IMR-90 (cell line): ENCODE data around the gene EPN2. TPM values are rescaled to one million over a fixed set of nuclear protein-coding genes. Genes with fewer than 3 reads are reported as not detected.

Experiments used
- ATAC-seq: fragments of 200-7000 bp; cut with Tn5 transposase; 2 replicates; pipeline ENCODE4 v1.9.1; 2020; ENCODE audit warnings: low read depth, mild to moderate bottlenecking, moderate library complexity
- BruUV-seq: library from RNA; stranded (reverse); fragments of 400-500 nt; replicated peaks from 2 replicates; lab custom pipeline; 2021; lab: Mats Ljungman, UMichigan
- CTCF ChIA-PET: fragments of 300-600 bp; formaldehyde crosslinking; extraction: SDS; loops from one replicate; lab custom pipeline; 2021; ENCODE audit warnings: antibody characterized with exemption; lab: Yijun Ruan, JAX
- POLR2A ChIA-PET: fragments of 300-600 bp; sonication (Branson Sonifier 250); formaldehyde crosslinking; loops from one replicate; lab custom pipeline; 2022; ENCODE audit warnings: antibody characterized with exemption; ENCODE audit not compliant: unreplicated experiment; lab: Charles Lee
- DNase-seq: peaks from one replicate; pipeline ENCODE4 v3.0.0; 2013
- H2AFZ ChIP-seq: replicated peaks from 2 replicates; pipeline ENCODE3; 2013; ENCODE audit warnings: low read length, mild to moderate bottlenecking; ENCODE audit not compliant: poor library complexity
- H2AK5ac ChIP-seq: 2 replicates; pipeline ENCODE4 v1.6.1; 2013; ENCODE audit warnings: low read depth, low read length, inconsistent platforms
- H2AK9ac ChIP-seq: replicated peaks from 2 replicates; pipeline ENCODE3; 2013; ENCODE audit warnings: mild to moderate bottlenecking, low read depth, low read length, moderate library complexity; ENCODE audit not compliant: poor library complexity
- H2BK120ac ChIP-seq: 2 replicates; pipeline ENCODE4 v1.6.1; 2013; ENCODE audit warnings: low read depth, low read length, inconsistent platforms
- H2BK15ac ChIP-seq: 3 replicates; pipeline ENCODE4 v1.6.1; 2013; ENCODE audit warnings: low read depth, low read length, inconsistent platforms
- H2BK20ac ChIP-seq: 2 replicates; pipeline ENCODE4 v1.6.1; 2013; ENCODE audit warnings: low read depth, mild to moderate bottlenecking, inconsistent platforms, low read length, moderate library complexity
- H2BK5ac ChIP-seq: 2 replicates; pipeline ENCODE4 v1.6.1; 2013; ENCODE audit warnings: mild to moderate bottlenecking, low read depth, low read length, inconsistent platforms; ENCODE audit not compliant: poor library complexity, severe bottlenecking
- H3K14ac ChIP-seq: replicated peaks from 2 replicates; pipeline ENCODE4 v1.6.1; 2013; ENCODE audit warnings: low read depth, low read length, inconsistent platforms
- H3K18ac ChIP-seq: 2 replicates; pipeline ENCODE4 v1.6.1; 2013; ENCODE audit warnings: low read depth, low read length, control low read depth
- H3K23ac ChIP-seq: 2 replicates; pipeline ENCODE4 v1.6.1; 2013; ENCODE audit warnings: low read depth, low read length, inconsistent platforms
- H3K27ac ChIP-seq: 2 replicates; pipeline ENCODE4 v1.5.1; 2013; ENCODE audit warnings: mild to moderate bottlenecking, control low read depth, low read length; ENCODE audit not compliant: insufficient read depth
- H3K27me3 ChIP-seq: 2 replicates; pipeline ENCODE4 v1.6.1; 2013; ENCODE audit warnings: low read length; ENCODE audit not compliant: control insufficient read depth, insufficient read depth
- H3K36me3 ChIP-seq: 2 replicates; pipeline ENCODE4 v1.6.1; 2013; ENCODE audit warnings: low read length, mixed read lengths; ENCODE audit not compliant: control insufficient read depth, insufficient read depth
- H3K4ac ChIP-seq: 2 replicates; pipeline ENCODE4 v1.6.1; 2013; ENCODE audit warnings: low read depth, low read length, inconsistent platforms
- H3K4me1 ChIP-seq: 2 replicates; pipeline ENCODE4 v1.6.1; 2013; ENCODE audit warnings: low read length, mixed read lengths; ENCODE audit not compliant: control insufficient read depth, insufficient read depth
- H3K4me2 ChIP-seq: 2 replicates; pipeline ENCODE4 v1.6.1; 2013; ENCODE audit warnings: low read depth, mild to moderate bottlenecking, control low read depth, low read length, moderate library complexity
- H3K4me3 ChIP-seq: 2 replicates; pipeline ENCODE4 v1.5.1; 2013; ENCODE audit warnings: low read depth, mild to moderate bottlenecking, control low read depth, low read length, moderate library complexity; ENCODE audit not compliant: insufficient read depth
- H3K56ac ChIP-seq: 2 replicates; pipeline ENCODE4 v1.6.1; 2013; ENCODE audit warnings: low read length, inconsistent platforms; ENCODE audit not compliant: insufficient read depth; ENCODE audit errors: extremely low read depth
- H3K79me1 ChIP-seq, 2 experiments: 2 replicates each; pipeline ENCODE4 v1.6.1; 2013; ENCODE audit warnings: low read length in 2 of 2, inconsistent platforms in 1 of 2, low read depth in 1 of 2
- H3K9ac ChIP-seq: 2 replicates; pipeline ENCODE4 v1.6.1; 2013; ENCODE audit warnings: low read depth, low read length, control low read depth
- H3K9me1 ChIP-seq: 2 replicates; pipeline ENCODE4 v1.6.1; 2013; ENCODE audit warnings: low read length, inconsistent platforms; ENCODE audit not compliant: insufficient read depth
- H3K9me3 ChIP-seq: 2 replicates; pipeline ENCODE4 v1.6.1; 2013; ENCODE audit warnings: low read length; ENCODE audit not compliant: control insufficient read depth, insufficient read depth
- H4K20me1 ChIP-seq: 2 replicates; pipeline ENCODE4 v1.6.1; 2013; ENCODE audit warnings: low read length, inconsistent platforms; ENCODE audit not compliant: insufficient read depth
- H4K5ac ChIP-seq: 2 replicates; pipeline ENCODE4 v1.6.1; 2013; ENCODE audit warnings: mild to moderate bottlenecking, low read depth, low read length, control low read depth
- H4K8ac ChIP-seq, 2 experiments: 2 replicates each; pipeline ENCODE4 v1.6.1; 2013; ENCODE audit warnings: low read depth in 2 of 2, low read length in 2 of 2, control low read depth in 1 of 2, inconsistent platforms in 1 of 2
- H4K91ac ChIP-seq: 2 replicates; pipeline ENCODE4 v1.6.1; 2013; ENCODE audit warnings: low read depth, low read length, inconsistent platforms; ENCODE audit not compliant: insufficient read depth
- BHLHE40 ChIP-seq: fragments of 150-350 bp; IDR thresholded peaks from 2 replicates; pipeline ENCODE4 v1.6.1; 2016; ENCODE audit warnings: mild to moderate bottlenecking, low read depth, low read length
- CEBPB ChIP-seq: IDR thresholded peaks from 2 replicates; pipeline ENCODE4 v1.6.1; 2012; ENCODE audit warnings: low read depth, low read length, improper control_type of control experiment
- CHD1 ChIP-seq: IDR thresholded peaks from 2 replicates; pipeline ENCODE4 v1.6.1; 2012; ENCODE audit warnings: low read depth, low read length, improper control_type of control experiment
- FOS ChIP-seq: fragments of 150-350 bp; IDR thresholded peaks from 2 replicates; pipeline ENCODE4 v1.6.1; 2016; ENCODE audit warnings: low read depth, low read length
- MAFK ChIP-seq: IDR thresholded peaks from 2 replicates; pipeline ENCODE4 v1.6.1; 2012; ENCODE audit warnings: low read depth, low read length, improper control_type of control experiment
- MAZ ChIP-seq: IDR thresholded peaks from 2 replicates; pipeline ENCODE4 v1.6.1; 2012; ENCODE audit warnings: low read depth, mild to moderate bottlenecking, low read length, improper control_type of control experiment, moderate library complexity, borderline replicate concordance
- MXI1 ChIP-seq: IDR thresholded peaks from 2 replicates; pipeline ENCODE4 v1.6.1; 2012; ENCODE audit warnings: low read depth, mild to moderate bottlenecking, low read length, moderate library complexity, borderline replicate concordance
- NFE2L2 ChIP-seq: fragments of 150-350 bp; IDR thresholded peaks from 2 replicates; pipeline ENCODE4 v1.6.1; 2016; ENCODE audit warnings: low read depth, mild to moderate bottlenecking, low read length
- POLR2A ChIP-seq: IDR thresholded peaks from 2 replicates; pipeline ENCODE4 v1.6.1; 2012; ENCODE audit warnings: mild to moderate bottlenecking, low read depth, low read length
- RAD21 ChIP-seq: IDR thresholded peaks from 2 replicates; pipeline ENCODE4 v1.6.1; 2012; ENCODE audit warnings: low read length, improper control_type of control experiment
- RCOR1 ChIP-seq: IDR thresholded peaks from 2 replicates; pipeline ENCODE4 v1.6.1; 2012; ENCODE audit warnings: mild to moderate bottlenecking, low read length, improper control_type of control experiment; ENCODE audit not compliant: insufficient replicate concordance
- RFX5 ChIP-seq: IDR thresholded peaks from 2 replicates; pipeline ENCODE4 v1.8.0; 2012; ENCODE audit warnings: low read depth, mild to moderate bottlenecking, low read length, moderate library complexity
- SMC3 ChIP-seq: fragments of 150-350 bp; IDR thresholded peaks from 2 replicates; pipeline ENCODE4 v1.6.1; 2016; ENCODE audit warnings: low read depth, mild to moderate bottlenecking, antibody characterized with exemption, low read length, moderate library complexity
- WGBS, 2 experiments: methylation state at CpG; one replicate each; pipeline versions ENCODE4 v1.1.5 to v1.1.7; 2013; ENCODE audit warnings: missing lambda C conversion rate in 2 of 2; ENCODE audit not compliant: insufficient read length in 1 of 2; ENCODE audit errors: extremely low coverage in 2 of 2; 5-methylcytosine and 5-hydroxymethylcytosine counted together
- dilution Hi-C: fragments of 300-500 bp; cut with HindIII; formaldehyde crosslinking; loops from one replicate; pipeline ENCODE4 v1.14.3; 2018; ENCODE audit warnings: low sequenced_read_pairs; ENCODE audit not compliant: unreplicated experiment
- in situ Hi-C: fragments of 300-500 bp; cut with MboI; formaldehyde crosslinking; loops from 3 replicates; pipeline ENCODE4 v1.14.3; 2019; ENCODE audit warnings: low sequenced_read_pairs, inconsistent platforms, mixed read lengths
- intact Hi-C: fragments of 100-400 bp; cut with micrococcal nuclease; formaldehyde crosslinking; loops from 2 replicates; pipeline ENCODE4 v1.10.0; 2022
- polyA plus RNA-seq, 3 experiments: library from polyadenylated mRNA; depleted of rRNA; stranded (reverse); fragments of >200 nt; gene quantifications; 2 replicates each; pipeline ENCODE4 v1.2.3, GENCODE V29; 2012; ENCODE audit warnings: low replicate concordance in 1 of 3
- total RNA-seq: library from RNA; depleted of rRNA; stranded (reverse); fragments of >200 nt; gene quantifications from 2 replicates; pipeline ENCODE4 v1.2.3, GENCODE V29; 2012
- TF ChIP-seq, protein P1 (sequence below): fragments of 150-350 bp; IDR thresholded peaks from 2 replicates; pipeline ENCODE4 v1.6.1; 2016; ENCODE audit warnings: low read depth, mild to moderate bottlenecking, low read length, moderate library complexity, borderline replicate concordance
- TF ChIP-seq, protein P2 (sequence below): conservative IDR thresholded peaks from 2 replicates; pipeline ENCODE4 v1.5.1; 2012; ENCODE audit warnings: mild to moderate bottlenecking, low read depth, low read length, improper control_type of control experiment
- TF ChIP-seq, protein P3 (sequence below): fragments of 150-350 bp; IDR thresholded peaks from 2 replicates; pipeline ENCODE4 v1.6.1; 2017; ENCODE audit warnings: mild to moderate bottlenecking, antibody characterized with exemption, low read length, low read depth

Gene EPN2
- total and polyA plus RNA-seq, 2 of the 4 experiments (the other 2 are of a cell fraction), result 14.9 to 25.3 TPM

DNA sequence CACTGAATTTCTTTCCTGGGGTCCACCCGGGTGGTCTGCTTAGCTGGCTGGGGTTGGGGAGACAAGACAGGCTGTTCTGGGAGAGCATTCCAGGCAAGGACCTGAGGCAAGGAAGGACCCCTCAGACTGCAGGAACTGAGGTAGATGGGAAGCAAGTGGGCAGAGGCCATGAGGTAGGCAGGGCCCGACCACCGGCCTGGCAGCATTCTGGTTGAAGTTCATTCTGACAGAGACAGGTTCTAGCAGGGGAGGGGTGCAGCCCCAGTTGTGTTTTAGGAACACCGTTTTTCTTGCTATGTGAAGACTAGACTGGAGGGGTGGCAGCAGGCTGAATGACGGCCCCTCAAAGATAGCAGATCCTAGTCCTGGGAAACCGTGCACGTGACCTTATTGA is 107.9 kb downstream of the EPN2 start:
- Histone ChIP-seq H3K23ac (no peak overlapping the region), H3K18ac (no peak overlapping the region), H2BK120ac (no peak overlapping the region), H2AFZ (no peak overlapping the region), H4K8ac (no peak overlapping the region), H3K9me3 (no peaks in the 10 kb centered on the region), H3K27ac (no peak overlapping the region), H2BK5ac (no peak overlapping the region), H2BK15ac (no peak overlapping the region), H3K9me1 (peaks cover 24% of the 10 kb centered on the region), H3K14ac (no peak overlapping the region), H3K4me2 (no peak overlapping the region), H3K36me3 (no peaks in the 10 kb centered on the region), H3K4me1 (peaks cover 26% of the 10 kb centered on the region), H4K5ac (no peak overlapping the region), H3K4ac (0 out of 2 replicates have a peak overlapping the region, but pooled peaks have one; percentile 3), H2BK20ac (no peak overlapping the region), H3K9ac (no peak overlapping the region), H3K56ac (no peak overlapping the region), H2AK5ac (0 out of 2 replicates have a peak overlapping the region, but pooled peaks have one; percentile 31), H3K79me1 (peaks cover 0 to 4% of the 10 kb centered on the region in 2 experiments; a peak in 1 of 4 replicates), H4K91ac (no peak overlapping the region), H4K20me1 (peaks cover 8% of the 10 kb centered on the region), H3K27me3 (no peaks in the 10 kb centered on the region), H3K4me3 (no peak overlapping the region), H2AK9ac (no peak overlapping the region)
- ChIA-PET CTCF (no interaction called here), POLR2A (no interaction called here)
- TF ChIP-seq, protein P1, sequence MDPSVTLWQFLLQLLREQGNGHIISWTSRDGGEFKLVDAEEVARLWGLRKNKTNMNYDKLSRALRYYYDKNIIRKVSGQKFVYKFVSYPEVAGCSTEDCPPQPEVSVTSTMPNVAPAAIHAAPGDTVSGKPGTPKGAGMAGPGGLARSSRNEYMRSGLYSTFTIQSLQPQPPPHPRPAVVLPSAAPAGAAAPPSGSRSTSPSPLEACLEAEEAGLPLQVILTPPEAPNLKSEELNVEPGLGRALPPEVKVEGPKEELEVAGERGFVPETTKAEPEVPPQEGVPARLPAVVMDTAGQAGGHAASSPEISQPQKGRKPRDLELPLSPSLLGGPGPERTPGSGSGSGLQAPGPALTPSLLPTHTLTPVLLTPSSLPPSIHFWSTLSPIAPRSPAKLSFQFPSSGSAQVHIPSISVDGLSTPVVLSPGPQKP, result no peak
- TF ChIP-seq, protein P2, sequence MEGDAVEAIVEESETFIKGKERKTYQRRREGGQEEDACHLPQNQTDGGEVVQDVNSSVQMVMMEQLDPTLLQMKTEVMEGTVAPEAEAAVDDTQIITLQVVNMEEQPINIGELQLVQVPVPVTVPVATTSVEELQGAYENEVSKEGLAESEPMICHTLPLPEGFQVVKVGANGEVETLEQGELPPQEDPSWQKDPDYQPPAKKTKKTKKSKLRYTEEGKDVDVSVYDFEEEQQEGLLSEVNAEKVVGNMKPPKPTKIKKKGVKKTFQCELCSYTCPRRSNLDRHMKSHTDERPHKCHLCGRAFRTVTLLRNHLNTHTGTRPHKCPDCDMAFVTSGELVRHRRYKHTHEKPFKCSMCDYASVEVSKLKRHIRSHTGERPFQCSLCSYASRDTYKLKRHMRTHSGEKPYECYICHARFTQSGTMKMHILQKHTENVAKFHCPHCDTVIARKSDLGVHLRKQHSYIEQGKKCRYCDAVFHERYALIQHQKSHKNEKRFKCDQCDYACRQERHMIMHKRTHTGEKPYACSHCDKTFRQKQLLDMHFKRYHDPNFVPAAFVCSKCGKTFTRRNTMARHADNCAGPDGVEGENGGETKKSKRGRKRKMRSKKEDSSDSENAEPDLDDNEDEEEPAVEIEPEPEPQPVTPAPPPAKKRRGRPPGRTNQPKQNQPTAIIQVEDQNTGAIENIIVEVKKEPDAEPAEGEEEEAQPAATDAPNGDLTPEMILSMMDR, result no peak
- no peak for TF ChIP-seq RFX5
- no peak for TF ChIP-seq MXI1
- no peak for TF ChIP-seq RAD21
- no peak for TF ChIP-seq NFE2L2
- TF ChIP-seq, protein P3, sequence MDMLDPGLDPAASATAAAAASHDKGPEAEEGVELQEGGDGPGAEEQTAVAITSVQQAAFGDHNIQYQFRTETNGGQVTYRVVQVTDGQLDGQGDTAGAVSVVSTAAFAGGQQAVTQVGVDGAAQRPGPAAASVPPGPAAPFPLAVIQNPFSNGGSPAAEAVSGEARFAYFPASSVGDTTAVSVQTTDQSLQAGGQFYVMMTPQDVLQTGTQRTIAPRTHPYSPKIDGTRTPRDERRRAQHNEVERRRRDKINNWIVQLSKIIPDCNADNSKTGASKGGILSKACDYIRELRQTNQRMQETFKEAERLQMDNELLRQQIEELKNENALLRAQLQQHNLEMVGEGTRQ, result no peak
- TF ChIP-seq CHD1, result no peak
- no peak for TF ChIP-seq RCOR1
- TF ChIP-seq SMC3, result no peak
- TF ChIP-seq POLR2A, result no peak
- TF ChIP-seq FOS, result no peak
- no peak for TF ChIP-seq MAZ
- TF ChIP-seq CEBPB, result no peak
- TF ChIP-seq MAFK, result no peak
- TF ChIP-seq BHLHE40, result no peak
- dilution Hi-C loops (no loop called here), in situ Hi-C loops (no loop called here), intact Hi-C loops (no loop called here)
- no peak for DNase-seq
- no TSS peak for BruUV-seq
- no peak for ATAC-seq
- WGBS, 2 experiments, result 88% methylated on average over 4 of the region's 7 CpGs; no CpG with 5 or more reads in 1 of the 2 experiments
